Activated CD8-positive, alpha-beta memory T cell treated with anti-CD3 and anti-CD28 coated beads, Interleukin-2, amount 50 U/mL, for 24 hours (primary cell): Measurements from ENCODE around the gene SMIM24.

Experiments used
- DNase-seq: peaks from one replicate; pipeline ENCODE4 v3.0.0-alpha.2; 2020; ENCODE audit errors: extremely low read depth

Gene SMIM24

DNA sequence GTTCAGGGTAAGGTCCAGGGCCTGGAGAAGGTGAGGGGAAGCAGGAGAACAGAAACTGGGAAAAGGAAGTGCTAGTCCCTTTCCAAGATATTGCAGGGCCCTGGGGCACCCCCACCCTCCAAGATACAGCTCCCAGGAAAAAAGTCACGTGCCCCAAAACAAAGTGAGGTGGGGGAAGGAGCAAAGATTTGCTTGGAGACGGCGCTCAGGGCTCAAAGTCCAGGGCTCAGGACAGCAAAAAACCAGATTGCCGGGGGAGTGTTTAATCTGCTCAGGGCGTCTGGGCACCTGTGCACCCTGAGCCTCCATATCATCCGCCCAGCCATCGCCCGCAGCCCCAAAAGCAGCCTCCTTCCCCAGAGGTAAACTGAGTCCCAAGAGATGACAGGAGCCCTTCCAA, 6.3 kb downstream of the SMIM24 start:
- DNase-seq = no peak

GRCh38 chr19:3471954-3472655, 8.2 kb downstream of the SMIM24 start:
- DNase-seq = no peak

DNA sequence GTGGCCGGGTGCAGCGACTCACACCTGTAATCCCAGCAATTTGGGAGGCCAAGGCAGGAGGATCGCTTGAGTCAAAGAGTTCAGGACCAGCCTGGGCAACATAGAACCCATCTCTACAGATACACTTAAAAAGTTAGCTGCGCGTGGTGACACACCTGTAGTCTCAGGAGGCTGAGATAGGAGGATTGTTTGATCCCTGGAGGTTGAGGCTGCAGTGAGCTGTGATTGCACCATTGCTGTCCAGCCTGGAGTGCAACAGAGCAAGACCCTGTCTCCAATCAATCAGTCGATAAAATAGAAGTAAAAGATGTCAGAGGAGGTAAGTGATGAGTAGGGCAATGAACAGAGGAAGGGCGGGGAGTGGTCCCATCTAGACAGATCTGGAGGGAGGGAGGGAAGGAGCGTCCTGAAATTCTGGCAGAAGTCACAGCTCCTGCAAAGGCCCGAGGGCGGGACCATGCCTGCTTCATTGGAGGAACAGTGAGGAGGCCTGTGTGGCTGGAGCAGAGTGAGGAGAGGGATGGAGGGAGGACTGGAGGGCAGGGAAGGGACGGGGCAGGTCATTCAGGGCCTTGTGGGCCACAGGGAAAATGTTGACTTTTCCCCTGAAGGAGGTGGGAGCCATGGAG, 9.7 kb downstream of the SMIM24 start:
- DNase-seq = no peak

DNA sequence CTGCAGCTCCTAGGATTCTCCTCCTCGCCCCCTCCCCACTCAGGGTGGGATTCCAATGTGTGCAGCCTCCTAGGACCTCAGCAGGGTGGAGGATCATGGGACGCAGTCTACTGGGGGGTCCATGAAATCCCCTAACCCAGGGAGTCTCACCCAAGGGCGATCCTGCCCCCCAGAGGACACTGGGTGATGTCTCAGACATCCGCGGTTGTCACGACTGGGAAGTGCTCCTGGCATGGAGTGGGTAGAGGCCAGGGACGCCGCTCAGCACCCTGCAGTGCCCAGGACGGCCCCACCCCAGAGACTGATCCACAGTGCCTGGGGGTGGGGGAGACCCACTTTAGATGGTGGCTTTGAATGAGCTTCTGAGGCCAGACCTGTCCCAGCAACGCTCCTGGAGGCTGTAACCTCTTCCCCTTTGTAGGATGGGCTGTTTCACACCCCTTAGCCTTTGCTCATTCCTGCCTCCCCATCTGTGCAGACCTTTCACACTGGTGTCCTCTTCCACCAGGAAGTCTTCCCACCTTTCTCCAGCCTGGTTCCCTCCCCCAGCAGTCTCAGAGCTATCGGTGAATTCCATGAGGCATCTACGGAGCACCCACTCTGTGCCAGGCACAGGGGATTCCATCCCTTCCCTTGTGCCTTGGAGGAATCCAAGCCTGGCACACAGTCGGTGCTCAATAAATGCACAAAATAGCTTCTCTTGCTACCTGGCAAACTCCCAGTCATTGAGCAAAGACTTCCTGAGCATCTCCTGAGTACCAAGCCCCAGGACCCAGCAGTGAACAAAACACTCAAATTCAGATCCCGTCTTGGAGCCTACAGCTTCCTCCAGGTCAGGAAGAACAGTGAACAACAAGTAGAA, 10.5 kb downstream of the SMIM24 start:
- no peak for DNase-seq

DNA sequence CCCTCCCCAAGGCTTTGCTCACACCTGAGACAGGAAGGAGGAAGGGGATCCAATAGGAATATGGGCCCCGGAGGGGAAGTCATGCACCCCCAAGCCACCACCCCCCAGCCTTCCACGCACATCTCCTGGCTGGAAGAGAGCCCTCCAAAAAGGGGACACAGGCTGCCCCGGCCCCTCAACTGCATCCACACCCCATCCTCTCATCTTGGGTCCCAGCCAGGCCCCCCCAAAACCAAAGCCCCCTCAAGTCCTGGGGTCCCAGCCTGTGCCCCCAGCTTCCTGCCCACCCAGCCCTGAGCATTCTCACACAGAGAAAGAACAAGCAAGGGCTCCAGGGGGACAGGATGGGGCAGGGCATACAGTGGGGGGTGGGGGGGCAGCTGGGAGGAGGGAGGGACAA, 12.1 kb downstream of the SMIM24 start:
- no peak for DNase-seq

DNA sequence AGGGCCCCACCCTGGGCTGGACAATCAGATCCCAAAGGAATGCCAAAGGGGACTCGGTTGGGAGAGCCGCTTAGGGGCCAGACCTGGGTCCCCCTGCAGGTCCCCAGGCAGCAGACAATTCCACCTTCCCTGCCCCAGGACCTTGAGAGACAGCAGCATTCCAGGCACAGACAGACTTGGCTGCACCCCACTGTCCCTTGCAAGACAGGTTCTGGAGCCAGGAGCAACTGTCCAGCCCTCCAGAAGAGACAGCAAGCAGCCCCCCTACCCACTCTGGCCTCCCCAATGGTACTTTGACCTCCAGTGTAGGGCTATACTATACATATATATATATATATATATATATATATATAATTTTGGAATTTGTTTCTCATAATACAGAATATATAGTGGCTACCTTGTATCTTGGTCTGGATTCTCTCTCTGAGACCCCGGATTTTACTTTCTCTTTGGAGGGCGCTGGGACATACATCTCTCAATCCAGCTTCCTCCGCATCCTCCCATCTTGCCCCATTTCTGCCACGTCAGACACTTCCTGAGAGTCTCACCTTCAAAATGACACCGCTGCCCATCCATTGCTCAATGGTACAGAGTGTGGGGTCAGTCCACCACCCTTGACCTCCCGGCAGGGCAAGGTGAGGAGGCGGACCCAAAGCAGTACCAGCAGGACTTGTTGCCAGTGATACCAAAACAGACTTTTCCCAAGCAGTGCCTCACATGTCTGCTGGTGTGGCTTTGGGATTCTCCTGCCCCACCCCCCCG, 12.7 kb downstream of the SMIM24 start:
- no peak for DNase-seq

DNA sequence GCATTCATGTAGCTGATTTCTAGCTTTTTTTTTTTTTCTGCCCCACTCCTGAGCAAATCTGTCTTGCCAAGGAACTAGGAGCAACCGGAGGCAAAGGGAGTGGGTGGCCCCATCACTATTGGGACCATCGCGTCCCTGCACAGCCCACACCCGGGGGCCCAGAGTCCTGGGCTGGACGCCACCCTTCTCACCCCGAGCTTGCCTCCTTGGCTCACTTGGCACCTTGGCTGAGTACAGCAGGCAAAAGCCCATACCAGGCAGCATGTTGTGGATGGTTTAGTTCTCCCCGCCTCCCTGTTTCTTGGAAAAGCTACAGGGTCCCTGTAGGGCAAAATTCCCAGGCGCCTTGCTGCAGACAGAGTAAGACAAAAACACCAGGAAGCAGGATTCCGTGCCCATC, 13.7 kb downstream of the SMIM24 start:
- DNase-seq = no peak

GRCh38 chr19:3465552-3465951, 14.8 kb downstream of the SMIM24 start:
- DNase-seq = no peak

DNA sequence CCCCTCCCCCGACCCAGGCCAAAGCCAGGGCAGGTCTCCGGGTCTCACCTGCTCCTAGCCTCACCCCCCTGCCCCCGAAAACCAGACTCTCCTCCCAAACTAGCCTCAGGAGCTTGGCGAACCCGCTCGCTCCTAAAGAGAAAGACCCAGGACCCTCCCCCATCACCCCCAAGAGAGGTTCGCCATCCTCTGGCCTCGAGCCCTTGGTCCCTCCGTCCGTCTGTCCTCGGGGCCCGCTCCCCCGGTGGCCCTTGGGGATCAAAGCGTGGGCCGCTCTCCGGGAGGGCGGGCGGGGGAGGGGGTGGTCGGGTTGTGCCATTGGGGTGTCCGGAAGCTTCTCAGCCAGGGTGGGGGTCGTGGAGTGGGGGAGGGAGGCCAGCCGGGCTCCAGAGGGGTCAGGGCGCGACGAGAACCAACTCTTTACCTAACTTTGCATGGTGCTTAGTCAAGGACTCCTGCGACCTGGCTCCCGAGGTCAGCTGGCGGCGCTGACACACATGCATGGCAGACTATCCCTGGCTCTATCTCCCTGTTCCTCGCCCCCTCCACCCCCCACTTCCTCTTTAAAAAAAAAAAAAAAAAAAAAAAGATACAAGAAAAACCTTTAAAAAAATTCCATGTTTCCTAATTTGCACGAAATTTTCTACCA, 15.6 kb downstream of the SMIM24 start:
- DNase-seq = no peak

- DNase-seq = no peak
Observed at GRCh38 chr19:3463714-3464586, 16.4 kb downstream of the SMIM24 start.

- no peak for DNase-seq
Observed at GRCh38 chr19:3462991-3463713, 17.2 kb downstream of the SMIM24 start.

DNA sequence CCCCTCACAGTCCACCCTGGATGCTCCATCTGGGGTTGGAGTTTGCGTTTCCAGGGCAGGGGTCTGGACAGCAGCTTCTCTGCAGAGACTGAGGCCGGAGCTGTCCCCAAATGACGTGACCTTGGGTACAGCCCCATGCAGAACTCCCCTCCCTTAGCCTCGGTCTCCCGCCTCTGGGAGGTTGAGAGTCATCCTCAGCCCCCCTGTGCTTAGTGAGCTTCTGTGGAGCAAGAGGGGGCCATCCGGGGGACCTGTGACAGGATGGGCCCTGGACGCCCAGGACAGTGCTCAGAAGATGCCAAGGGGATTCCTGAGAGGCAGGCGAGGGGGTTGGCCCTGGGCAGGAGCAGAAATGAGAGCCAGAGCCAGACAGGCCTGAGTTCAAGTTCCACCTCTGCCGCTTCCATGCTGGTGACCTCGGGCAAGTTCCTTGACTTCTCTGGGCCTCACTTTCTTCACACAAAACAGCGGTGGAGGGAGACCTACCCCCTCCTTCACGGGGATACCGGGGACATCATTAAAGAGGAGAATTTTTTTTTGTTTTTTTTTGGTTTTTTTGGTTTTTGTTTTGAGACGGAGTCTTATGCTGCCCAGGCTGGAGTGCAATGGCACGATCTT, 20.3 kb downstream of the SMIM24 start:
- no peak for DNase-seq

GRCh38 chr19:3459089-3459881, 21.0 kb downstream of the SMIM24 start:
- DNase-seq = no peak

DNA sequence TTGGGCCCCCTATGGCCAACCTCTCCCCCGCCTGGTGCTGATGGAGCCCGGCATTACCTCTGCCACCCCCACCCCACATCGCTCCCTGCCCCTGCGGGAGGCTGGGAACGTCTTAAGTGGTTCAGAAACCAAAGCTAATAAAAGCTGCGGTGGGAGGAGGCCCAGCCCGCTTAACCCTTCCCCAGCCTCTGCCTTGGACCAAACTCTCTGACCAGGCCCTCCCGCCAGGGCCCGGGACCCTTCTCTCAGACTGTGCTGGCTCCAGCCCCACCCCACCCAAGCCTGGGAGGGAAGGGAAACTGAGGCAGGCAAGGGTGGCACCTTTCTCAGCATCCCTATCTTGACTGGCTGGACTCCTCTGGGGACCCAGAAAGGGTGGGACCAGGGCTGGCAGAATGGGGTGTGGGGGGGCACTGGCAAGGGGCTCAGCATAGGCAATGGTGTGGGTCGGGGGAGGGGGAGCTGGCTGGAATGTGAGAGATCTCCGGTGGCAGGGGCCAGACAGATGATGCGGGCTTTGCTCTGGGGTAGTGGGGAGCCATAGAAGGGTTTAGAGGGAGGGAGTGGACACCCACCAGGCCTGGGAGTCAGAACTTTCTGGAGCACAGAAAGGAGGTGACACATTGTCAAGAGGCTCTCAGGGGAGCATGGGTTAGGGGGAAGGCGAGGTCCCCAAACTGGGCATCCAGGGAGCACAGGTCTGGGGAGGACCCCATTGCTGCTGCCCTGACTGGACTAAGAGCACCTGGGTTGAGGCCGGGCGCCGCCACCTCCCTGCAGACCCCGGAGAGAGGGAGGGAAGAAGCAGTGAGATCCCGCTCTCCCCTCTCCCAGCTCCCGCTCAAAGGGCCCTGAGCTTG, 21.9 kb downstream of the SMIM24 start:
- DNase-seq = no peak

GRCh38 chr19:3457528-3458228, 22.6 kb downstream of the SMIM24 start:
- DNase-seq = no peak

DNA sequence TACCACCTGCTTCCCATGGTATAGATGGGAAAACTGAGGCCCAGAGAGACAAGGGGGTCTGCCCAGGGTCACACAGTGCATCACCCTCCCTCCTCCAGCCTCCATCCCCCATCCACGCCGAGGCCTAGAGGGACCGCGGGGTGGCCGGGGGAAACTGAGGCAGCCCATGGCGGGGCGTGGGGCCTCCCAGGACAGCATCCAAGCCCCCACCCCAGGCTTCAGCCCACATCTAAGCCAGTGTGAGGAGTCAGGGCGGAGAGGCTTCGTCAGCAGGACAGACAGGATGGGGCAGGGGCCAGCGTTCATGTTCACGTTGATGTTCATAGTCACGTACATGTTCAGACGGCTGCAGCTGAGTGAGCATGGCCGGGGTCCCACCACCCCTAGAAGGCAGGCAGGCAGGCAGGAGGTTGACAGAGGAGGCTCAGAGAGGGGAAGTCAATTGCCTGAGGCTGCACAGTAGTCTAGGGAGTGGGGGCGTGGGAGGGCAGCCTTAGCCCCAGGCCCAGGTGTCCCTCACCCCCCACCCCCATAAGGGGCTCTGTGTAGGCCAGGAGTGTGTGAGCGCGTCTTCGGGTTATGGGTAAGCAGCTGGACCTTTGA, 23.3 kb downstream of the SMIM24 start:
- DNase-seq = no peak
